NCI-H69 (cell line): ENCODE results near the gene DHPS.
"Not testable (repeated sequence)": the region's sequence is repeated elsewhere in the genome, so short reads cannot be mapped to it uniquely, and the experiment has no call there.

Experiments used
- DNase-seq: peaks from one replicate; lab custom pipeline; 2025; lab: John Stamatoyannopoulos, UW

DHPS gene

DNA sequence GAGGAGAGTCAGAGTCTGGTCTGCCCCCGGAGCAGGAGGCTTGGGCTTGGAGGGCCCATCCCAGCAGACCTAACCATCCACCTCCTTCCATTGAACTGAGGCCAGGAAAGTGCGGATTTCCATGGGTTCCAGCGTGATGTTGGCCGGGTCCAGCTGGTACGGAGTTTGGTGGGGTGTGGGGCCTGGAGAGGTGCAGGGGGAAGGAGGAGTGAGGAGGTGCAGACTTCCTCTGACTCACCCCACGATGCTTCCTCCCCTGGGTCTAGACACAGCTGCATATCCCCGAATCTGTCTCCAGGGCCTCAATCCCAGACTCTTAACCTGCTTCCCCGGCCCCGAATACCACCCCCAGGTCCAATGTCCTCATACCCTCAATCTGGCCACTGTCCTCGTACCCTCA, 35.1 kb downstream of the DHPS start:
- DNase-seq, result no peak

- DNase-seq, result not testable (repeated sequence)
Measured at GRCh38 chr19:12643716-12644115, 38.0 kb downstream of the DHPS start.

GRCh38 chr19:12642506-12642905, 39.2 kb downstream of the DHPS start:
- no peak for DNase-seq

DNA sequence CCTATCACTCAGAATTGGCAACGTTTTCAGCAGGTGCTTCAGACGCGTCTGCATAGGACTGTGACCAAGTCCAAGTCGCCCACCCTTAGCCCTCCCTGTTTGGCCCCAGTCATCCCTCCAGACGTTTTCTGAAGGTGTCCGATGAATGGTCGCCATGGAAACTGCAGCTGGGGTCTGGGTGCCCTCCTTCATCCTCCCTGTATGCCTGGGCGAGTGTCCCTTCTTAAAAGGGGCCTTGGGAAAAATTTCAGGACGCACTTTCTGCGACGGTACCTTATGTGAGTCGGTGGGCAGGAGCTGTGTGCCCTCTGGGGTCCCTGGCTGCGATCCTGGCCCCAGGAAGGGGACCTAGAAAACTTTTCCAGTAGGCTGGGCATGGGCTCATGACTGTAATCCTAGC, 40.2 kb downstream of the DHPS start:
- no peak for DNase-seq

- peak; percentile 86 for DNase-seq
Measured at GRCh38 chr19:12639901-12640613, 41.6 kb downstream of the DHPS start.

- no peak for DNase-seq
Measured at GRCh38 chr19:12638611-12639182, 43.0 kb downstream of the DHPS start.

GRCh38 chr19:12636631-12637030, 45.0 kb downstream of the DHPS start:
- no peak for DNase-seq

GRCh38 chr19:12629215-12629614, 52.5 kb downstream of the DHPS start:
- no peak for DNase-seq

GRCh38 chr19:12628040-12629022, 53.3 kb downstream of the DHPS start:
- DNase-seq, result no peak

DNA sequence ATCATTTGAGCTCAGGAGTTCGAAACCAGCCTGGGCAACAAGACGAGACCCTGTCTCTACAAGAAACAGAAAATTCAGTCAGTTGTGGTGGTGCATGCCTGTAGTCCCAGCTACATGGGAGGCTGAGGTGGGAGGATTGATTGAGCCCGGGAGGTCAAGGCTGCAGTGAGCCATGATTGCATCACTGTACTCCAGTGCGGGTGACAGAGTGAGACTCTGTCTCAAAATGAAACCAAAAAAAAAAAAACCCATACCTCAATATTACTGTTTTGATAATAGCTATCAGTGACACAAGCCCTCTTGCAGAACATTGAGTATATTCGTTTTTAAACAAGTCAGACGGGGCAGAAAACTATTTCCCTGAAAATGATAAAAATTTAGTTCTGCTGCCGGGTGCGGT, 54.7 kb downstream of the DHPS start:
- DNase-seq, result no peak
